HG03060 (cell line): ENCODE results near the gene KCNK5.

ENCODE experiments used
- ATAC-seq: cut with Tn5 transposase; IDR thresholded peaks from one replicate; pipeline ENCODE4 v1.9.1; 2021; ENCODE audit warnings: low read depth, moderate number of reproducible peaks; ENCODE audit not compliant: unreplicated experiment

KCNK5 gene

DNA sequence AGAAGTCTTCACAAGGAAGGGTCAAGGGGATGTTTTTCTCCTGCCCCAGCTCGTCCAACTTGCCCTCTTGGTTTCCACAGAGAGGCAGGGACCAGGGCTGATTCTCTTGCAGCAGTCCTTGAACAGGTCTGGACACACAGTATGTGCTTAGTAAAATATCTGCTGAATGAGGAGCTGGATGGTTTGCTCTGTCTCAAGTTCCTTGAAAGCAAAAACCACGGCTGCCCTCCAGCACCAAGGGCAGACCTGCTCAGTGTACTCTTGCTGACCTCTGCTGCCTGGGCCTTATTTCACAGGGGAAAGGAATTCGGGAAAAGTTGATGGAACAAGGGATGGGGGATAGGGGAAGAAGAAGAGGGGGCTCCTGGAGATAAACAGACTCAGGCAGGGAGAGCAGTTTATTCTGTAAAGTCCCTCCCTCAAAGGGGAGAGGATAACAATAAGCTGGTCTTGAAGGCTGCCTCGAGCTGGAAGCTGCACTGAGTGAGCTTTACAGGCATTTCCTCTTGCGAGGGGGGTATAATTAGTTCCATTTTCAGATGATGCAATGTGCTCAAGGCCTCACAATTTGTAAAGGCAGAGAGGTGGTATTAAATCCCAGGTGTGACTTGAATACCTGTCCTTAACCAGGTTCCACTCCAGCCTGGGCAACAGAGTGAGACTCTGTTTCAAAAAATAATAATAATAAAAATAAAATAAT, 10.3 kb downstream of the KCNK5 start:
- ATAC-seq, result no peak

DNA sequence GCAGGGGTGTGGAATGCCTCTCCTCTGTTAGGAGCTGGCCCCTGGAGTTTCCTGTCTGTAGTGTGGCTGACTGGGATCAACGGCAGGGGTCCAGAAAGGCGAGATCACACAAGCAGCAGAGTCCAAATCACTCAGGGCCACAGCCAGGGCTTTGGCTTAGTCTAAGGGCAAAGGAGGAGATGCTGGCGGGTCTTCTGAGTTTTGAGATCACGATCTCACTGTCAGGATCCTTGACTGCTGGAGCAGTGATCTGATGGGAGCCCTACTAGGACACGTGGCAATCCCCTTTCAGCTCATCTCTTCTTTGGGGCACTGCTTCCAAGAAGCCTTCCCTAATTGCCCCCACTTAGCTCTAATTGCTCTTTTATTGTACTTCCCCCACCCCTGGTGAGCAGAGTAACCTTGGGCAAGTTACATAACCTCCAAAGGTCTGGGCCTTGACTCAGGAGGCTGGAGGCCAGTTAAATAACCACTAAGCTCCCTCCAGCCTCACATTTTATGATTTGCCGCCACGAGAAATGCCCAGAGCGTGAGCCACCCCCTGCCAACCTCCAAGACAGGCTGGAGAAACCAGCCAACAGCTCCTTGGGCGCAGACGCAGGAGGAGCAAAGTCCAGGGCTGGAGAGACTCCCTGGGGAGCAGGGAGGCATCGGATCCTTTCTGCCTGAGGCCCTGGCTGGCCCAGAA, 12.0 kb downstream of the KCNK5 start:
- no peak for ATAC-seq

GRCh38 chr6:39215640-39216158, 13.6 kb downstream of the KCNK5 start:
- no peak for ATAC-seq

DNA sequence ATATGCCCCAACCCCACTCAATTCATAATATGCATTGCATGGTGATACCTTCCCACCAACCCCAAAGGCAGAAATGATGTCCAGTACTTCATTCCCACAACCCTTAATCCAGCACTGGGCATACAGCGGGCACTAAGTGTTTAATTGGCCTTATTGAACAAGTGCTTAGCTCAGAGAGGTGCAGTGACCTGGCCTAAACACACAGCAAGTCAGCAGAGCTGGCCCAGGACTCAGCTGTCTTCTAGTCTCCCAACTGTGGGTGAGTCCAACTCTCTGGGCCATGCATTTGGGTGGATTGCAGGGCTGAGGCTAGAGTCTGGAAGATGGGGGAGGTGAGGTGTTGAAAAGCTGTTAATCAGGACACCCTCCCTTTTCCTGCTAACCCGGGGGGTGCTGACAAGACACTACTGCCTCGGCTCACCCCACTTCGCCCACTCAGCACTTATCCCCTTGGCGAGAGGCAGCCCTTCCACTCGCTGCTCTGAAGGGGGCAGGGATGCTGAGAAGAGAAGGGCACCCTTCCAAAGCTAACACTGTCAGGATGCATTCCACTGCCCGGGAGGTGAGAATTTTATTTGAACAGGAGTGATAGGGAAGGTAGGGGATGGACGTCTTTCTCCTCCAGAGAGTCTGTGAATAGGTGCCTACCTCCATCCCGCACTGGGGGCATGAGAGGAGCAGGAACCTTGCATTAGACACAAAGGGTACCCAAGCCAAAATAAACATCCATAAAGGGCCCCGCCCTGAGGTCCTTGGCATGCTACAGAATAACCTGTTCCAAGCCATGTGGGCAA, 14.2 kb downstream of the KCNK5 start:
- ATAC-seq, result no peak

DNA sequence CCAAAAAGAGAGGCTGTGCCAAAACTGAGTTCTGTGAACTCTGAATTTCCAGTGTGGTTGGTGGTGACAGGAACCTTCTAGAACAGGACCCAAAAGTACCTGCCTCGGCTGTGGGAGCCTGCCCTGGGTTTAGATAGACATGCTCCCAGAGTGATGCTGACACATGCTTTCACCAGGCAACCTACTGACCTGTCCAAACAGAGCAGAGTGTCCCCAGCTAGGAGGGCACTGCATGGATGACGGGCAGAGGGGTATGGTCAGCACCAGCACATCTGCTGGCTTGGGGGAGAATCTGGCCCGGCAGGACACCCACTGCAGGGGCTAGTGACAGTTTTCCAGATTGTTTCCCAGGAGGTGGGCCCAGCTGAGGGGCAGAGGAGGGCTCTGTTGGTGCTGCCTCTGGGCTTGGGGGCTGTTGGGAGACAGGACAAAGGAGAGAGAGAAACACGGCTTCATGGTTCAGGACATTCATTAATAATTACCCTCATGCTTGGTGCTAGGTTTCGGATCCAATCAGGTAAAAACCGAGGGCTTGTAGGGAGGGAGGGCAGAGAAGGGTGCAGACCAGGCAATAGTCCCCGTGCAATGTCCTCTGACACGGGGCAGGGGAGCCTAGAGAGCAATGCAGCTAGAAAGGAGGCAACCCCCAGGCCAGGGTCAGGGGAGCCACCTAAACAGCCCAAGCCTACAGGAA, 15.0 kb downstream of the KCNK5 start:
- ATAC-seq, result no peak

DNA sequence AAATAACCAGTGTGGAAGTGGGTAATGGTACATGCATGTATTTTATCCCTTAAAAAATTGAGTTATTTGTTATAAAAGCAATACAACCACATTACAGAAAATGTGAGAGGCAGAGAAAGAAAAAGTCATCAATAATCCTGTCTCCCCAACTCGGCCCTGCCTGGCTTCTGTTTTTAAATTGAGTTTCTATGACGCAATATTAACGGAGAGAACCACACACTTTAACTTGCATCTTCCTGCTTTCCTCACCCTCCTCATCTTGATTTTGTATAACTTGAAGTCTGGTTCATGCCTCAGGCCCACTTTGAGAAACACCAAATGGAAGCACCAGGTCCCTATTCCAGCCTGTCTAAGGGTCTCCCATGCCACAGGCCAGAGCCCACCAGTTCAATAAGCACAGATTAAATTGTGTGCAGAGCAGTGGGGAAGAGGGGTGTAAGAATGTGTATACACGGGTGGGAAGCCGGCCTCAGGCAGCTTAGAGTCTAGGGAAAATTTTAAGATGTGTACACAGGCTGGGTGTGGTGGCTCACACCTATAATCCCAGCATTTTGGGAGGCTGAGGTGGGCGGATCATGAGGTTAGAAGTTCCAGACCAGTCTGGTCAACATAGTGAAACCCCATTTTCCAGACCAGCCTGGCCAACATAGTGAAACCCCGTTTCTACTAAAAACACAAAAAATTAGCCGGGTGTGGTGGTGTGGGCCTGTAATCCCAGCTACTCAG, 15.9 kb downstream of the KCNK5 start:
- no peak for ATAC-seq

DNA sequence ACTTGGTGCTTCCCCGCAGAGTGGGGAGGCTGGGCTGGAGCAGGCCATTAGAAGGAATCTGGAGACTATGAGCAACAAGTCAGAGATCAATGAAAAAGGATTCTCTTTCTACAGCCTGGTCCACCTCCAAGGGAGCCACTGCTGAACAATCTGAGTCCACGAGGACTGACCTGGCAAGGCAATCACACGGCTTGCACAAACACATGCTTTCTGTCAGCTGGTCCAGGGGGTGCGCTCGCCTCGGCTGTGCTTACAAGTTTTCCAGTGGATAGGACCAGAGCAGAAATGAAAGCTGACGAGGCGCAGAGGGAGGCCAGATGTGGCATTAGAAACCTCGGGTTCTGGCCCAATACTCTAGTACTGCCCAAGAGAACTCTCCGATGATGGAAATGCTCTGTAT, 18.1 kb downstream of the KCNK5 start:
- no peak for ATAC-seq

DNA sequence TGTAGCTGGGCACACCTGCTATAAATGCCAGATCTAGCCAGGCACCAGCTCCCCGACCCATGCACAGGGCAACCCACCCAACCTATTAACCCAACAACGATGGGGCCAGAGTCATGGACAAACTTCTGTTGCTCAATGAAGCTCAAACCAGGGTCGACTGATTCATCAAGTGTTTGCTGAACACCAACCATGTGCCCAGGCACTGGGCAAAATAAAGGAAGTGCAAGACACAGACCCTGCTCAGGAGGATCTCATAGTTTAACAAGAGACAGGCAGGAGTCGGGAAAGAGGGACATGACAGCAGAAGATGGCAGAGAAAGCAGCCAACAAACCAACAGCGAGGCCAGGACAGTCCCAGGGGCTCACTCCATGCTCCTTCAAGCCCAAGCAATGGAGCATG, 18.8 kb downstream of the KCNK5 start:
- no peak for ATAC-seq

DNA sequence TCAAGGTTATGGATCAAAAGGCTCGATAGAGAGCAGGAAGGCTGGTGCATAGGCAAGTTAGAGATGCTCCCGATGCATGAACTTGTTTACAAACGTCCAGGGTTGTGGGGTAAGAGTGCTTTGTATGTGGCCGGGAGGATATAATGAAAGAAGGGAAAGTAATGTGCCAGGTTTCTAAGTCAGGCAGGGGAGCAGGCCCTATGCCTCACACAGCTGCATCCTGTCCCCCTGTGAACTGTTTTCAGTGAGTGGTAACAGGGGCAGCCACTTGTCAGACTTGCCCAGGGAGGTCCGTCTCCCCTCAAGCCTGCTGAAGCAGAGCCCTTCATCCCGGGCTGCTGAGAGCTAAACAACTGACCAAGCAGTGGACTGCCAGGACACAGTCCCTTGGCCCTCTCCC, 19.4 kb downstream of the KCNK5 start:
- no peak for ATAC-seq

DNA sequence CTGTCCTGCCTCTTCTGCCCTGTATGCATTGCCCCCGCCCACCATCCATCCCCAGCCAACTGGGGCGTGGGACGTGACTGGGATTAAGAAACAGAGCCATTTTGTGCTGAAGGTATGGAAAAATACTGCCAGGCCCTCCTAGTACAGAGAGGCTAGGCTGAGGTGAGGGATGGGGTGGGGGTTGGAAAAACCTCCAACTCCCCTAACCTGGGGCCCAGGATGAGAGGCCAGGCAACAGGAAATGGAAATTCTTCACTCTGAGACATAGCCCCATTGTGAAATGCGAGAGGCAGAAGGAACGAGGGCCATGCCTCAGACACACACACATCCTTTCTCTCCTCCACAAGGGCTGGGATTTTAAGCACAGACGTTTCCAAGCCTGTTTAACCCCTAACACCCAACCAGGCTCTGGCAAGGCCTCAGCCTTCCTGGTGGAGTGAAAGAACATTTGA, 19.9 kb downstream of the KCNK5 start:
- no peak for ATAC-seq

- no peak for ATAC-seq
Measured at GRCh38 chr6:39208223-39208739, 21.0 kb downstream of the KCNK5 start.

DNA sequence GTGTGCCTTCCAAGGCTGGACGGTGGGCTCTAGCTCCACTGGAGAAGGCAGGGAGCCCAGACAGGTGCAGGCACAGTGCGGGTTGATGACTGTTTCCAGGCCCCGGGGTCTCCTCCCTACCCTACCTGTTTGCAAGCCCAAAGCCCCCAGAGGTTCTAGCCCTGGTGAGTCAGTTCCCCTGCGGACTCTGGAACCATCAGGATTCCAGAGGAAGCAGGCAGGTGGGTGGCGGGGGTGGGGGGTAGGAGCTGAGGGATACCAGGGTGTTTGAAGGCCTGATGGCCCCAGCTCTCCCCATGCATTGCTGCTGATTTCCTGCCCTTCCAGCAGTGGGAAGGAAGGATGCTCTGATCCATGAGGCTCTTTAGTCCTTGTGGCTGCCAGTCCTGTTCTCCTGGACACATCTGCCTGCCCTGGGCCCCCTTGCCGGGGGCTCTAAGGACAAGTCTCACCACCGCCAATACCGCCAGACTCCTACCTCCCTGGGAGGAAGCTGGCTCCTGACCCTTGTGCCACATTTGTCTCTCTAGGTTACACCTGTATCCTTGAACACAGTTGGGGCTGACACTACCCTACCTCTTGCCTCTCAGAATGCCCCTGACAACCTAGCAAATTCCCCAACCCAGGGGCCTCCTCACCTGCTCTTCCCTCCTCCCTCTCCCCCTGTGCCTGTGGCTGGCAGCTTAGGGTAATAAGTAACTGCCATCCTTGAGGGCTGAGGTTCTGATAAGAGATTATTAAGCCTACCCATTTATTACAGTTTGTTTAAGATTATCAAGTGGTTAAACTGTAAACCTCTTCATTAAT, 21.7 kb downstream of the KCNK5 start:
- no peak for ATAC-seq

- no peak for ATAC-seq
Measured at GRCh38 chr6:39206250-39206721, 23.0 kb downstream of the KCNK5 start.

DNA sequence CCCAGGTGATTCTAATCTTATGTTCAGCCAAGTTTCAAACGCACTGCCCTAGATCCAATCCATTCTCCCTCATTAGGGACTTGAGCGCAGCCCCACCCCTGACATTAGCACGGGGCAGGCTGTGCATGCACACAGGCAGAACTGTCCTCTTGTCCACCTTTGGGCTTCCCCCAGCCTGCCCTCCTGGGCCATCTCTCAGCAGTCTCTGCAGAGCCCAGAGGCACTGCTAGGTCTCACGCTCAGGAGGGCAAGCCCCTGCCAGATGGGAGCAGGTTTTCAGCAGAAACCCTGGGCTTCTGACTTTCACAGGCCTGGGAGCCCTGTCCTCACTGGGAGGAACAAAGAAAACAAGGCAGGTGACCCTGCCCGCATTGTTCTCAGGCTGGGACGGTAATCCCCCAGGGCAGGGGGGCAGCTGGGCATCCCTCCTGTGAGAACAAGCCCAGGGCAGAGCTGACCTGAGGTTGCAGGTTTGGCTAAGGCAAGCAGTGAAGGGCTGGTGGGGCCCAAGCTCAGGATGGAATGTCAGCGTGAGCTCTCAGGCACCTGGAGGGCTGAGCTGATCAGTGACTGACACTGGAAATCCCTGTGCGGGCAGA, 24.5 kb downstream of the KCNK5 start:
- ATAC-seq, result no peak

- ATAC-seq, result no peak
Measured at GRCh38 chr6:39204160-39204495, 25.1 kb downstream of the KCNK5 start.

DNA sequence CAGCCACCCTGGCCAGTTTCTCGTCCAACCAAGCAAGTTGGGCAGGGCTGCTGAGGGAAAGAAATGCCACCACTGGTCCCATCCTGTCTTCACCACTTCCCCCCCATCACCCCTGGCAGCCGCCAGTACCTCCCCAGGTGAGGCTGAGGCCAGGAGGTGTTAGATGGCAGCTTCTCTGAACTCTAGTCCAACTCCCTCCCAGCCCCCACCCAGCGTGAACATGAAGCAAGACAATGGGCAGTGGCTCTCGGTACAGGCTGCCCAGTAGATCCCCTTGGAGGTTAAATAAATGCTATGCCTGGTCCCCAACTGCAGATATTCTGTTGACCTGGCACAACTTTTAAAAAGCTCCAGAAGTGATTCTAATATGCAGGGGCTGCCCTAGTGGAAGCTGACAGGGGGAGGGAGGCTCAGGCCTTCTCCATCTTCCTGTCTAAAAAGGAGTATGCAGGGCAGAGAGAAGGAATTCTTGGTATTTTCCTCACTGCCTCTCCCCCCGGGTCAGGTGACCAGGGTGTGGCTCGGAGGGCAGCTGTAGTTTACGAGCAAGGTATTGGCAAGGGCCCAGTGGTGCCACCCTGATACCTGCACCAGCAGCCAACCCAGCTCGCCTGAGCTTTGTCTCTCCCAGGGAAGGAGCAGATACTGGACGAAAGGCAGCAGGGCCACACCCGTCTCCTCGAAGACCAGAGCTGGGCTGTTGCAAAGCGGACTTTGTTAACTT, 25.7 kb downstream of the KCNK5 start:
- ATAC-seq, result no peak

GRCh38 chr6:39202166-39202565, 27.1 kb downstream of the KCNK5 start:
- no peak for ATAC-seq

GRCh38 chr6:39200498-39201020, 28.7 kb downstream of the KCNK5 start:
- no peak for ATAC-seq
